ENCODE data around the gene DEFB125.
"Not testable (repeated sequence)": the region's sequence is repeated elsewhere in the genome, so short reads cannot be mapped to it uniquely, and the experiment has no call there.

DEFB125 gene, protein sequence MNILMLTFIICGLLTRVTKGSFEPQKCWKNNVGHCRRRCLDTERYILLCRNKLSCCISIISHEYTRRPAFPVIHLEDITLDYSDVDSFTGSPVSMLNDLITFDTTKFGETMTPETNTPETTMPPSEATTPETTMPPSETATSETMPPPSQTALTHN

DNA sequence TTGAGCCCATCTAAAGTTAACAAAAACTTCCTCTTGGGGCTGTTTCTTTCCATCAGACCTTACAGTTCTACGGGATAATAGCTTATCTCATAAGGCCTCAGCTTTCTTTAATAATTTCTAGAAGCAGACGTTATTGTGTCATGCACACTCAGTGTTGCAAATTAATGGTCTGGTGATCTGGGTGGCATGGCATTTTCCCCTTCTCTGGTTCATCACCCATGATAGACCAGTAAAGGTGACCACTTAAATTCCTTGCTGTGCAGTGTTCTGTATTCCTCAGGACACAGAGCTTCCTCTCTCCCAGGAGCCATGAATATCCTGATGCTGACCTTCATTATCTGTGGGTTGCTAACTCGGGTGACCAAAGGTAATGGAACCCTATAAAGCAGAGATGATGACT lies at the start of gene DEFB125:
Gene DEFB125 (plus strand): TSS at position 272 of the 400 bp plus-strand sequence. CDS start 38 bp downstream, at position 310.
- no peak for DNase-seq (ENCODE audit: low read depth)

DNA sequence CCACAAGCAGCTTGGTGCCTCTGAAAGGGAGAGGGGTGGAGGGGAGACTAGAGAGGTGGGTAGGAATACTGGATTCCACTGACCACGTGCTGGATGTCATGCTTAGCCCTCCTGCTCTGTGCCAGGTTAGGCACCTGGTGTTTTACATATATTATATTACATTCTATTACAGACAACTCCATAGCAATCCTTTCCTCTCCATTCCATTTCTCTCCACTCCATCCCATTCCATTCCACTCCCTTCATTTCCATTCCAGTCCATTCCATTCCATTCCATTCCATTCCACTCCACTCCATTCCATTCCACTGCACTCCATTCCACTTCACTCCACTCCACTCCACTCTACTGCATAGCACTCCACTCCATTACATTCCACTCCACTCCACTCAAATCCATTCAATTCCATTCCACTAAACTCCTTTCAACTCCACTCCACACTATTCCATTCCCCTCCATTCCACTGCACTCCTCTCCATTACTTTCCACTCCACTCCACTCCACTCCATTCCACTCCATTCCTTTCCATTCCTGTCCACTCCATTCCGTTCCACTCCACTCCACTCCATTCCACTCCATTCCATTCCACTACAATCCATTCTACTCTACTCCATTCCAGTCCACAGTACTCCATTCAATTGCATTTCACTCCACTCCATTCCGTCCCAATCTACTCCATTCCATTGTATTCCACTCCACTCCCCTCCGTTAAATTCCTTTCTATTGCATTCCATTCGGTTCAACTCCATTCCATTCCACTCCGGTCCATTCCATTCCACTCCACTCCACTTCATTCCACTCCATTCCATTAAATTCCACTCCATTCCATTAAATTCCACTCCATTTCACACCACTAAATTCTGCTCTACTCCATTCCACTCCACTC lies 27.2 kb upstream of the DEFB125 start:
- no peak for DNase-seq (ENCODE audit: low read depth)

DNA sequence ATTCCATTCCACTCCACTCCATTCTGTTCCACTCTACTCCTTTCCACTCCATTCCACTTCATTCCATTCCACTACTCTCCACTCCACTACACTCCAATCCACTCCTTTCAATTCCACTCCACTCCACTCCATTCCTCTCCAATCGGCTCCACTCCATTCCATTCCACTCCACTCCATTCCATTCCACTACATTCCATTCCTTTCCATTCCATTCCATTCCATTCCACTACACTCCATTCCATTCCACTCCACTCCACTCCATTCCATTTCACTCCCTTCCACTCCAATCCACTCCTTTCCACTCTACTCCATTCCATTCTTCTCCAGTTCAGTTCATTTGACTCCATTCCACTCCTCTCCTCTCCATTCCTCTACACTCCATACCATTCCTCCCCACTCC lies 26.2 kb upstream of the DEFB125 start:
- DNase-seq (ENCODE audit: low read depth) = no peak

DNA sequence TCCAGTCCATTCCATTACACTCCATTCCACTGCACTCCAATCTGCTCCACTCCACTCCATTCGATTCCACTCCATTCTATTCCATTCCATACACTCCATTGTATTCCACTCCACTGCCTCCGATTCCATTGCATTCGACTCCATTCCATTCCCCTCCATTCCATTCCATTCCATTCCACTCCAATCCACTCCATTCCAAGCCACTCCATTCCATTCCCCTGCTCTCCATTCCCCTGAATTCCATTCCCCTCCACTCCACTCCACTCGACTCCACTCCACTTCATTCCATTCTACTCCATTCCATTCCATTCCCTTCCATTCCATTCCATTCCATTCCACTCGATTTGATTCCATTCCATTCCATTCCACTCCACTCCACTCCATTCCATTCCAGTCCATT lies 25.7 kb upstream of the DEFB125 start:
- DNase-seq (ENCODE audit: low read depth) = no peak

DNA sequence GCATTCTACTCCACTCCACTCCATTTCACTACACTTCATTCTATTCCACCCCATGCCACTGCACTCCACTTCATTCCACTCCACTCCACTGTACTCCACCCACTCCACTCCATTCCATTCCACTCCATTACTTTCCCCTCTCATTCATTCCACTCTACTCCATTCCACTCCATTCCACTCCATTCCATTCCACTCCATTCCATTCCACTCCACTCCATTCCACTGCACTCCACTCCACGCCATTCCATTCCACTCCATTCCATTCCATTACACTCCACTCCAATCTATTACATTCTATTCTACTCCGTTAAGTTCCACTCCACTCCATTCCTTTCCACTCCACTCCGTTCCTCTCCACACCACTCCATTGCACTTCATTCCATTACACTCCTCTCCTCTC lies 25.0 kb upstream of the DEFB125 start:
- DNase-seq (ENCODE audit: low read depth) = no peak

DNA sequence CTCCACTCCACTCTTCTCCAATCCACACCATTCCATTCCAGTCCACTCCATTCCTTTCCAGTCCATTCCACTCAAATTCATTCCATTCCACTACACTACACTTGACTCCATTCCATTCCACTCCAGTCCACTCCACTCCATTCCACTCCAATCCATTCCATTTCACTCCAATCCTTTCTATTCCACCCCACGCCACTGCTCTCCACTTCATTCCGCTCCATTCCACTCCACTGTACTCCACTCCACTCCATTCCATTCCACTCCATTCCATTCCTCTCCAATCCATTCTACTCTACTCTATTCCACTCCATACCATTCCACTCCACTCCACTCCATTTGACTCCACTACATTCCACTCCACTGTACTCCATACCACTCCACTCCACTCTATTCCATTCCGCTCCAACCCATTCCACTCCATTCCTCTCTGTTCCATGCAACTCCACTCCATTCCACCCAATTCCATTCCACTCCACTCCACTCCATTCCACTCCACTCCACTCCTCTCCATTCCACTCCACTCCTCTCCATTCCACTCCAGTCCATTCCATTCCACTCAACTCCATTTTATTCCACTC lies 23.4 kb upstream of the DEFB125 start:
- no peak for DNase-seq (ENCODE audit: low read depth)

DNA sequence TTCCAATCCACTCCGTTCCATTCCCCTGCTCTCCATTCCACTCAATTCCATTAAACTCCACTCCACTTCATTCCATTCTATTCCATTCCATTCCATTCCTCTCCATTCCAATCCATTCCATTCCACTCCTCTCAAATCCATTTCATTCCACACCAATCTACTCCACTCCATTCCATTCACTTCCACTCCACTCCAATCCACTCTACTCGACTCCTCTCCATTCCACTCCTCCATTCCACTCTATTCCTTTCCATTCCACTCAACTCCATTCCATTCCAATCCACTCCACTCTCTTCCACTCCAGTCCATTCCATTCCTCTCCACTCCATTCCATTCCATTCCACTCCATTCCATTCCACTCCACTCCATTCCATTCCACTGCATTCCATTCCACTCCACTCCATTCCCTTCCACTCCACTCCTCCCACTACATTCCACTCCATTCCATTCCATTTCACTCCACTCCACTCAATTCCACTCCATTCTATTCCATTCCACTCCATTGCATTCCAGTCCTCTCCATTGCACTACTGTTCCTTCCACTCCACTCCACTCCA lies 22.6 kb upstream of the DEFB125 start:
- no peak for DNase-seq (ENCODE audit: low read depth)

DNA sequence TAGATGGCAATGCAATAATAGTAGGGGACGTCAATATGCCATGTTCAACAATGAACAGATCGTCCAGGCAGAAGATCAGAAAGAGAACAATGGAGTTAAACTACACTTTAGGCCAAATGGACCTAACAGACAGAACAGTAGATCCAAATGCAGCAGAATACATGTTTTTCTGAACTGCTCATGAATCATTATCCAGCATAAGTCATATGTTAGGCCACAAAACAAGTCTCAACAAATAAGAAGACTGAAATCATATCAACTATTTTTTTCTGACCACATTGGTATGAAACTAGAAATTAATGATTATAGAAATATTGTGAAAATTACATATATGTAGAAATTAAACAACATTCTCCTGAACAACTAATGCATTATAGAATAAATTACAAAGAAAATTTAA lies 10.2 kb upstream of the DEFB125 start:
- DNase-seq (ENCODE audit: low read depth) = no peak

DNA sequence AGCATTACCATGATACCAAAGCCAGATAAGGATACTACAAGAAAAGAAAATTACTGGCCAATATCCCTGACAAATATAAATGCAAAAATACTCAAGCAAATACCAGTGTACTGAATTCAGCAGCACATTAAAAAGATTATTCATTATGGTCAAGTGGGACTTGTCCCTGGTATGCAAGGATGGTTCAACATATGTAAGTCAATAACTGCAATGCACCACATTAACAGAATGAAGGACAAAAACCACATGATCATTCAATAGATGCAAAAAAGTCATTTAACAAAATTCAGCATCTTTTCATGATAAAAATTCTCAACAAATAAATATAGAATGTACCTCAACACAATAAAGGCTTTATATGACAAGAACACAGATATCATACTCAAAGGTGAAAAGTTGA lies 9.1 kb upstream of the DEFB125 start:
- DNase-seq (ENCODE audit: low read depth) = no peak

DNA sequence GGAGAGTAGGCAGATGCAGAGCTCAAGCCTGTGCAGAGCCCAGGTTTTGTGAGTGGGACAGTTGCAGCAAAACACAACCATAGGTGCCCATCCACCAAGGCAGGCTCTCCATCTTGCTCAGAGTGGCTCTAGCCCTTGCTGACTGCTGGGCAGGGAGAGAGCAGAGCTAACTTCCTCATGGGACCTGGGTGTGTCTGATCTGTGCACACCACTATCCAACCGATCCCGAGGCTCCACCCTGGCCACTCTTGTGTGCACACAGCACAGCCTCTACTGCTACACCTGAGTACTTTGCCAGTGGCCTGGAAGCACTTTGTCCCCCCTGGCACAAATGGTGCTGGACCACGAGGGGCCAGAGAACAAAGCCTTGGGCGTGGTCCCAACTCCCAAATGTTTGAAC lies 7.9 kb upstream of the DEFB125 start:
- DNase-seq (ENCODE audit: low read depth) = no peak

DNA sequence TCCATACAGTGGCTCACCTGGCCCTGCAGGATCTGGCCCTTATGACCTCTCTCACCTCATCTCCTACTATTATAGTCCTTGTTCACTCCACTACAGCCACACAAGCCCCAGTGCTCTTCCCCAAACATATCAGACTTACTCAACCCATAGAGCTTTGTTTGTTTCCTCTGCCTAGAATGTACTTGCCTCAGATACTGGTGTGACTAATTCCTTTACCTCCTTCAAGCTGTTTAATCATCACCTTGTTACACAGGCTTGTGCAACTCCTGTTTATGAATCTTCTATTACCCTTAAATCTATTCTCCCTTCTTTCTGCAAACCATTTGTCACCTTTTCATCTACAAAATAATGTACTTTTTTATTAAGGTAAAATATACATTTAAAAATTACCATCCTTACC lies 3.2 kb downstream of the DEFB125 start:
- DNase-seq (ENCODE audit: low read depth) = no peak

DNA sequence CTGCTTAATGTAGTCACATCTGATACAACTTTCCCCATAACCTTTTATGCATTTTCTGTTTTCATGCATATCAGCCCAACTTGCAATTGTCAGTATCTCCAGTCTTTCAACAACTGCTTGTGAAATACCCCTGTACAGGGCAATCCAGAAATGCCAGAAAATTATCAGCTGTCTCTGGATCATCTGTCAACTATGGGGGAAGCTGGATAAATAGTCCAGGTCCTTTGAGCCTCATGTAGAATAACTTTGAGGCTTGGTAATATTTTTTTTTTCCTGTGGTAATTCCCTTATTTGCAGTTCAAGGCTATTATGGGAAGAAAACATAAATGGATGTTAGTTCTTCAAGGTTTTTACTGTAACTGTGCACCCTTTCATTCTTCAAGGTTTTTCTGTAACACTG lies 6.2 kb downstream of the DEFB125 start:
- no peak for DNase-seq (ENCODE audit: low read depth)

DNA sequence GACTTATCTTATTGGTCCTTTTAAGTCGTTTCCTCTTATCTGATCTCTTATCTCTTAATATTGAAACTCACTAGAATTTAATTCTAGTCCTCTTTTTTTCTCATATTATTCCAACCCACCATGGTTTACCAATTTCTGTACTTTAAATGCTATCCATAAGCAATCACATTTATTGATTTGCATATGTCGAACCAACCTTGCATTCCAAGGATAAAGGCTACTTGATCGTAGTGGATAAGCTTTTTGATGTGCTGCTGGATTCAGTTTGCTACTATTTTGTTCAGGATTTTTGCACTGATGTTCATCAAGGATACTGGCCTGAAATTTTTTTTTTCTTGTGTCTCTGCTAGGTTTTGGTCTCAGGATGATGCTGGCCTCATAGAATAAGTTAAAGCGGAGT lies 7.7 kb downstream of the DEFB125 start:
- no peak for DNase-seq (ENCODE audit: low read depth)

DNA sequence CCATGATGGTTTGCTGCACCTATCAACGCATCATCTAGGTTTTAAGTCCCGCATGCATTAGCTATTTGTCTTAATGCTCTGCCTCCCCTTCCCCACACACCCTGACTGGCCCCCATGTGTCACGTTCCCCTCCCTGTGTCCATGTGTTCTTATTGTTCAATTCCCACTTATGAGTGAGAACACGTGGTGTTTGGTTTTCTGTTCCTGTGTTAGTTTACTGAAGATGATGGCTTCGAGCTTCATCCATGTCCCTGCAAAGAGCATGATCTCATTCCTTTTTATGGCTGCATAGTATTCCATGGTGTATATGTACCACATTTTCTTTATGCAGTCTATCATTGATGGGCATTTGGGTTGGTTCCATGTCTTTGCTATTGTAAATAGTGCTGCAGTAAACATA lies 10.2 kb downstream of the DEFB125 start:
- not testable (repeated sequence) for DNase-seq (ENCODE audit: low read depth)

DNA sequence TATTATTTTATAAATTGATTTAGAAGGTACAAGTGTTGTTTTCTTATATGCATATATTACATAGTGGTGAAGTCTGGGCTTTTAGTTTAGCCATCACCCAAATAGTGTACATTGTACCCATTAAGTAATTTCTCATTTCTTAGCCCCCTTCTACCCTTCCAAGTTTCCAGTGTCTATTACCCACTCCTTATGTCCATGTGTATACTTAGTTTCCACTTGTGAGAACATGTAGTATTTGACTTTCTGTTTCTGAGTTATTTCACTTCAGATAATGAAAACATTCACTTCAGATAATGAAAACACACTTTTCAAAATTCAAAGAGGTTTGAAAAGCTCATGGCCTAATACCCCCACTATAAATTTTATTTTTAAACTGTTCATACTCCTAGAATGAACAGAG lies 14.5 kb downstream of the DEFB125 start:
- no peak for DNase-seq (ENCODE audit: low read depth)

DNA sequence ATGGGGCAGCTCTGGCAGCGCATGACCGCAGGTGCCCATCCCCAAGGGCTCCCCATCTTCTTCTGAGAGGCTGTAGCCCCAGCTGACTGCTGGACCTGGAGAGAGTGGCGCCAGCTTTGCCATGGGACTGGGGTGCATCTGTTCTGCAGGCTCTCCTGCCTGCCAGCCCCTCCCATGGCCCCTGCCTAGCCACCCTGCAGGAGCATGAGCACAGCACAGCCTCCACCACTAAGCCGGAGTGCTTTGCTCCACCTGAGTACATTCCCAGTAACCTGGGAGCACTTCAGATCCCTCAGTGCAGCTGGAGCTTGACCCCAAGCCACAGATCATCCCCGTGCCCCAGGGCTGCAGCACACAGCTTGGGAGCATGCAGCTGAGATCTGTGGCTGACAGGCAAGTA lies 16.0 kb downstream of the DEFB125 start:
- DNase-seq (ENCODE audit: low read depth) = no peak

DNA sequence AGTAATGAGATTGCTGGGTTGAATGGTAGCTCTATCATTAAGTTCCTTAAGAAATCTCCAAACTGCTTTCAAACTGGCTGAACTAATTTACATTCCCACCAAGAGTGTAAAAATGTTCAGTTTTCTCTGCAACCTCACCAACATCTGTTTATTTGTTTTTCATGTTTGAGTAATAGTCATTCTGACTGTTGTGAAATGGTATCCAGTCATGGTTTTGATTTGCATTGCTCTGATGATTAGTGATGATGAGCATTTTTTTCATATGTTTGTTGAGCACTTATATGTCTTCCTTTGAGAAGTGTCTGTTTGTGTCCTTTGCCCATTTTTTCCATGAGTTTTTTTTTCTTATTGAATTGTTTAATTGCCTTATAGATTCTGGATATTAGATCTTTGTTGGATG lies 24.9 kb downstream of the DEFB125 start:
- DNase-seq (ENCODE audit: low read depth) = no peak

DNA sequence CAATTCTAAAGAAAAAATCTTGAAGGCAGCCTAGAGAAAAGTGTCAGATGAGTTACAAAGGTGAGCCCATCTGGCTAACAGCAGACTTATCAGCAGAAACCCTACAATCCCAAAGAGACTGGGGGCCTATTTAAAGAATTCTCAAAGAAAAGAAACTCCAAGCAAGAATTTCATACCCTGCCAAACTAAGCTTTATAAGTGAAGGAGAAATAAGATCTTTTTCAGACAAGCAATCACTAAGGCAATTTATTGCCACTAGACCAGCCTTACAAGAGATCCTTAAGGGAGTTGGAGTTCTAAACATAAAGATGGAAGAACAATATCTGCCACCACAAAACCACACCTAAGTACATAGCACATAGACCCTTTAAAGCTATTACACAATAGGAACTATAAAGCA lies 30.0 kb downstream of the DEFB125 start:
- DNase-seq (ENCODE audit: low read depth) = no peak

DNA sequence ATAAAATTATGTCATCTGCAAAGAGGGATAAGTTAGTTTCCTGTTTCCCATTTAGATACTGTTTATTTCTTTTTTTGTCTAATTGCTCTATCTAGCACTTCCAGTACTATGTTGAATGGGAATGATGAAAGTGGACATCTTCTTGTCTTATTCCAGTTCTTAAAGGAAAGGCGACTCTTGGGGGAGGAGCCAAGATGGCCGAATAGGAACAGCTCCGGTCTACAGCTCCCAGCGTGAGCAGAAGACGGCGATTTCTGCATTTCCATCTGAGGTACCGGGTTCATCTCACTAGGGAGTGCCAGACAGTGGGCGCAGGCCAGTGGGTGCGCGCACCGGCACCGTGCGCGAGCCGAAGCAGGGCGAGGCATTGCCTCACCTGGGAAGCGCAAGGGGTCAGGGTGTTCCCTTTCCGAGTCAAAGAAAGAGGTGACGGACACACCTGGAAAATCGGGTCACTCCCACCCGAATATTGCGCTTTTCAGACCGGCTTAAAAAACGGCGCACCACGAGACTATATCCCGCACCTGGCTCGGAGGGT lies 42.4 kb downstream of the DEFB125 start:
- DNase-seq (ENCODE audit: low read depth) = not testable (repeated sequence)

DNA sequence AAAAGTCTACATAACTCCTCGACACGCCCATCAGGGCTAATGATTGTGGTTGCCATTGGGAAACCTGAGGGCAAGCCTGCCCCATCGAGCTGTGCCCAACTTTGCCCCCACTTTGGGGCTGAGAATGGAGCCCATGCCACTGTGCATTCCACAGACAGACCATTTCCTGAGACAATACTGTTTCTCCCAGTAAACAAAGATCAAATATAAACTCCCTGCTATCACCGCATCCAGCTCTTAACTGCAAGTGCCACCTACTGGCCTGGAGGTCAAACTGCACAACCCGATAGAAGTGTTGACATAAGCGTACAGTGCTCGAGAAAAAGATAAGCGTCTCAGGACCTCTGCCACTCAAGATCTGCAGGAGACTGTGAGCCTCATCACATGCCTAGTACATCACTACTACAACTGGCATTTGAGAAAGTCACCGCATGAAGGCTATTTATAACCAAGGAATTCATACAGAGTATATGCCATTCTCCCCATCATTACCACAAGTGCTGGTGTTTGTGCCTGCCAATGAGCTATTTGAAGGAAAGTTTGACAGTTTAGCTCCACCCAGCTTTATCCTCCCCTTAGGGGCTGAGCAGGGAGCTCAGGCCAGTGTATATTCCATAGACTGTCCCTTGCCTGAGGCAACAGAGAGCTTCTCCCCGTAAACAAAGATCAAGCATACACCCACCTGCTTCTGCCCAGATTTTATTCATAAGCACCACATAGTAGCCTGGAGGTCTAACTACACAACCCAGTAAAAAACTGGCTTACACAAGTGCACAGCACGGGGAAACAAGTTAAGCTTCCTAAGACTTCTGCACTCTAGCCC lies 50.4 kb downstream of the DEFB125 start:
- no peak for DNase-seq (ENCODE audit: low read depth)

DNA sequence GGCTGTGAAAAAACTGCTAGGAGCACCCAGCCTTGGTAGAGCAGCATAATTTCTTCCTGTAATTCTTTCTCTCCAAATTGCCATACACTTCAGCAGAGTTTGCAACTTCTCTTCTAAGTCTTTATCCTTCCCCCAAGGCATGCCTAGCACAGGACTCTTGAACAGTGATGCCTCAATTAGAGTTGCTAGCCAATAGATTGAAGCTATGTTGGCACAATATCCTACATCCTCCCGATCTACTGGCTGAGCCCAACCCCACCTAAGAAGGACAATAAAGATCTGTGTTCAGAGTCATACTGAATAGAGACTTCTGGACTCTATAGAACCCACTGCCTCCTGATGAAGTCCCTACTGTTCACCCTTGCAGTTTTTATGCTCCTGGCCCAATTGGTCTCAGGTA lies 54.8 kb downstream of the DEFB125 start, which contains the start of gene DEFB126:
Gene DEFB126 (plus strand): TSS at position 301 of the 400 bp plus-strand sequence. CDS start 39 bp downstream, at position 340.
- no peak for DNase-seq (ENCODE audit: low read depth)

DNA sequence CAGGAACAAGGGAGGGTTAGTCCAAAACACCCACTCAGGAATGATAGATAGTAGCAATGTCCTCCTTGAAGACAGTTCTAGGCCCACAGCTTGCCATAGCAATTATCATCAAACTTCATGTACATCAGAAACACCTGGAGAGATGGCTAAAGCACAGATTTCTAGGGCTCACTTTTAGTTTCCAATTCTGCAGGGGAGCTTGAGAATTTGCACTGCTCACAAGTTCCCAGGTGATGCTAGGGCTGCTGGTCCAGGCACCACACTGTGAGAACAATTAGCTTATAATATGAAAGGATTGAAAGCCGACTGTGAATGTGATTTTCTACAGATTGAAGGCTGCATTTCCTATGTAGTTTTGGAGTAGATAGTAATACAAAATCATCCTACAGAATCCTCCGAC lies 58.4 kb downstream of the DEFB125 start:
- DNase-seq (ENCODE audit: low read depth) = no peak
